Neutrophil (primary cell): Measurements from ENCODE around the gene NOXO1.

Experiments
- H3K27ac ChIP-seq: fragments of 200-600 bp; sonication (generic); 2 replicates; pipeline ENCODE4 v1.5.1; 2016; ENCODE audit warnings: mild to moderate bottlenecking, moderate library complexity
- H3K27me3 ChIP-seq: fragments of 200-600 bp; sonication (generic); 2 replicates; pipeline ENCODE4 v1.6.0; 2016; ENCODE audit warnings: mild to moderate bottlenecking
- H3K36me3 ChIP-seq: fragments of 200-600 bp; sonication (generic); 2 replicates; pipeline ENCODE4 v1.5.1; 2017
- H3K4me1 ChIP-seq, 2 experiments: fragments of 200-600 bp in 1 of 2; sonication (generic) in 1 of 2; 1 replicate in 1 of 2; 2 replicates in 1 of 2; pipeline versions ENCODE4 v1.5.1 to v1.6.1; 2013 to 2016; ENCODE audit warnings: low read depth in 1 of 2, low read length in 1 of 2, mild to moderate bottlenecking in 1 of 2, moderate library complexity in 1 of 2; ENCODE audit not compliant: control insufficient read depth in 1 of 2, insufficient read depth in 1 of 2
- H3K4me3 ChIP-seq, 2 experiments: fragments of 200-600 bp in 1 of 2; sonication (generic) in 1 of 2; 1 replicate in 1 of 2; 2 replicates in 1 of 2; pipeline ENCODE4 v1.5.1; 2013 to 2016; ENCODE audit warnings: low read depth in 1 of 2, low read length in 1 of 2, mild to moderate bottlenecking in 1 of 2, moderate library complexity in 1 of 2
- H3K9me3 ChIP-seq: fragments of 200-600 bp; sonication (generic); 2 replicates; pipeline ENCODE4 v1.5.1; 2016
- TF ChIP-seq, protein P1 (sequence below): fragments of 200-600 bp; sonication (generic); IDR thresholded peaks from 2 replicates; pipeline ENCODE4 v1.5.1; 2016; ENCODE audit warnings: antibody characterized with exemption

NOXO1 gene

DNA sequence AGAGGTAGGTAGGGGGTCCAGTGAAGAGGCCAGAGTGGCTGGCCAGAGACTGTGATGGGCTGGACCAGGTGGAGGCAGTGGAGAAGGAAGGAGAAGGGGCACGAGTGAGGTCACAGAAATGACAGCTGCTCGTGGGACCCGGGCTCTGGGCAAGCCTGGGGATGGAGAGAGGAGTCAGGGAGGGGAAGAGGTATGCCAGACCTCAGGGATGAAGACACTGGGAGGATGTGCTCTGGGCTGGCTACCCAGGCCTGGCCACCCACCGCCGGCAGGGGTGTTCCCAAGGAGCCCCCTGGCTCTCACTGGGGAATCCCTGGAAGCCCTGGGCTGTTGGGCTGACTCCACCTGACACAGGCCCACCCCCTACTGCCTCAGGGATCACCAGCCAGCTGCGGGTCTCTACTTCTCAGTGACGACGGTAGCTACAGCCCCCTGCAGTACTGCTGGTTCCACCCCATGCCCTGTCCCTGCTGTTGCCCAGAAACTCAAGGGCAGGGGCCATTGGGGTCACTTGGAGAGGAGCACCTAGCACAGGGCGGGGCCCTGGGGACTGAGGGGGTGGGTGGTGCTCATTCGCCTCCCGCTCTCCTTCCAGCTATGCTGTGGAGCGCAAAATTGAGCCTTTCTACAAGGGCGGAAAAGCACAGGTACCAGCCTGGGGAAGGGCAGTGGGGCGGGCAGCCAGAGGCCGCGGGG is 7.7 kb downstream of the NOXO1 start:
- H3K4me1 ChIP-seq = peaks cover 19 to 22% of the 10 kb centered on the region in 2 experiments
- H3K9me3 ChIP-seq = no peaks in the 10 kb centered on the region
- no peak overlapping the region for H3K4me3 ChIP-seq
- H3K36me3 ChIP-seq = peaks cover 41% of the 10 kb centered on the region
- no peak overlapping the region for H3K27ac ChIP-seq
- H3K27me3 ChIP-seq = peaks cover 9% of the 10 kb centered on the region
- TF ChIP-seq, protein P1, sequence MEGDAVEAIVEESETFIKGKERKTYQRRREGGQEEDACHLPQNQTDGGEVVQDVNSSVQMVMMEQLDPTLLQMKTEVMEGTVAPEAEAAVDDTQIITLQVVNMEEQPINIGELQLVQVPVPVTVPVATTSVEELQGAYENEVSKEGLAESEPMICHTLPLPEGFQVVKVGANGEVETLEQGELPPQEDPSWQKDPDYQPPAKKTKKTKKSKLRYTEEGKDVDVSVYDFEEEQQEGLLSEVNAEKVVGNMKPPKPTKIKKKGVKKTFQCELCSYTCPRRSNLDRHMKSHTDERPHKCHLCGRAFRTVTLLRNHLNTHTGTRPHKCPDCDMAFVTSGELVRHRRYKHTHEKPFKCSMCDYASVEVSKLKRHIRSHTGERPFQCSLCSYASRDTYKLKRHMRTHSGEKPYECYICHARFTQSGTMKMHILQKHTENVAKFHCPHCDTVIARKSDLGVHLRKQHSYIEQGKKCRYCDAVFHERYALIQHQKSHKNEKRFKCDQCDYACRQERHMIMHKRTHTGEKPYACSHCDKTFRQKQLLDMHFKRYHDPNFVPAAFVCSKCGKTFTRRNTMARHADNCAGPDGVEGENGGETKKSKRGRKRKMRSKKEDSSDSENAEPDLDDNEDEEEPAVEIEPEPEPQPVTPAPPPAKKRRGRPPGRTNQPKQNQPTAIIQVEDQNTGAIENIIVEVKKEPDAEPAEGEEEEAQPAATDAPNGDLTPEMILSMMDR = no peak

GRCh38 chr16:1972490-1972877 is 8.8 kb downstream of the NOXO1 start:
- H3K4me1 ChIP-seq = peaks cover 19 to 22% of the 10 kb centered on the region in 2 experiments
- H3K4me3 ChIP-seq = peak overlapping the region; percentile 88 to 99
- H3K36me3 ChIP-seq = peaks cover 32% of the 10 kb centered on the region
- H3K27ac ChIP-seq = peak overlapping the region; percentile 96
- no peaks in the 10 kb centered on the region for H3K27me3 ChIP-seq
- TF ChIP-seq, protein P1 = no peak
- H3K9me3 ChIP-seq = no peaks in the 10 kb centered on the region

DNA sequence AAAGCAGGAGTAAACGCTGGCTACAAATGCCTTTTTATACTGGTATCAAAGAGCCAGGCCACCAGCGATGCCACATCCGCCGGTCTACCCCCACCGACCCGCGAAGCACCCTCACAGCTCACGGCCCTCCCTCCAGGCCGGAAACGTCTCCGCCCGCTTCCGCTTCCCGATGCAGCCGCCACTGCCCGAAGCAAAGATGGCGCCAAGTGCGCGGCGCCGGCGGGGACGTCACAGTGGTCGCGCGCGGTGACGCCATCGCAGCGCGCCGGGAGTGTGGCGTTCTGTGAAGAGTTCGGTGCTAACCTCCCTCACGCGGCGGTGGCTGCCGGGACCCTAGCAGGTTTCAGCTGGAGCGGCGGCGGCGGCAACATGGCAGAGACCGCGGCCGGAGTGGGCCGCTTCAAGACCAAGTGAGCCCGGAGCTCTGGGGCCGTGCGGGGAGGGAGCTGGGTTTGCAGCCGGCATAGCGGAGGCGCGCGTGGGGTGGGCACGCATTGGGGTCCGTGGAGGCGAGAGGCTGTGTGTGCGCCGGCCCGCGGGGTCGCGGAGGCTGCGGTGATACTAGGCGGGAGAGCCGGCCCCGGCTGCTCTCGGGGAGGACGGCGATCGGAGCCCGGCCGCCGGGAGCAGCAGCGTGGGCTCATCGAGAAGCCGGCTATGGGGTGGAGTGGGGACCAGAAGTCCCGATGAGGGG is 9.3 kb downstream of the NOXO1 start, which contains the start of gene TBL3:
Gene TBL3 (plus strand): TSS at position 258 of the 694 bp plus-strand sequence. CDS start 112 bp downstream, at position 370.
- TF ChIP-seq, protein P1 = peak; percentile 41
- Histone ChIP-seq H3K27me3 (no peaks in the 10 kb centered on the region), H3K9me3 (no peaks in the 10 kb centered on the region), H3K36me3 (peaks cover 27% of the 10 kb centered on the region), H3K4me1 (peaks cover 19 to 22% of the 10 kb centered on the region in 2 experiments), H3K27ac (peak within 1 kb of the TSS; percentile 96), H3K4me3 (peak within 1 kb of the TSS; percentile 88 to 99)

- Histone ChIP-seq H3K36me3 (no peaks in the 10 kb centered on the region), H3K27ac (no peak overlapping the region), H3K9me3 (no peaks in the 10 kb centered on the region), H3K27me3 (no peaks in the 10 kb centered on the region), H3K4me3 (no peak overlapping the region), H3K4me1 (peaks cover 39 to 45% of the 10 kb centered on the region in 2 experiments)
- TF ChIP-seq, protein P1 = no peak
Observed at GRCh38 chr16:1968146-1968953, 12.9 kb downstream of the NOXO1 start.

GRCh38 chr16:1966460-1966859 is 14.8 kb downstream of the NOXO1 start, which contains the start of gene RNF151:
TSS of gene RNF151 (plus strand) at chr16:1966856. CDS start at chr16:1966882, 26 bp downstream.
- peaks cover 15% of the 10 kb centered on the region for H3K36me3 ChIP-seq
- H3K9me3 ChIP-seq = no peaks in the 10 kb centered on the region
- peak within 1 kb of the TSS; percentile 88 for H3K27ac ChIP-seq
- H3K4me1 ChIP-seq = peaks cover 34% of the 10 kb centered on the region in 2 experiments
- peak within 1 kb of the TSS; percentile 80 to 87 for H3K4me3 ChIP-seq
- no peaks in the 10 kb centered on the region for H3K27me3 ChIP-seq
- TF ChIP-seq, protein P1 = no peak
